Stimulated activated CD8-positive, alpha-beta memory T cell treated with anti-CD3 and anti-CD28 coated beads, Interleukin-12 subunit alpha, Interleukin-12 subunit beta, amount 100 ng/mL, for 24 hours (primary cell): Measurements from ENCODE around the gene RNF4.
"Not testable (repeated sequence)": the region's sequence is repeated elsewhere in the genome, so short reads cannot be mapped to it uniquely, and the experiment has no call there.

Source experiments
- DNase-seq: peaks from one replicate; pipeline ENCODE4 v3.0.0-alpha.2; 2020; ENCODE audit errors: extremely low read depth

Gene RNF4

DNA sequence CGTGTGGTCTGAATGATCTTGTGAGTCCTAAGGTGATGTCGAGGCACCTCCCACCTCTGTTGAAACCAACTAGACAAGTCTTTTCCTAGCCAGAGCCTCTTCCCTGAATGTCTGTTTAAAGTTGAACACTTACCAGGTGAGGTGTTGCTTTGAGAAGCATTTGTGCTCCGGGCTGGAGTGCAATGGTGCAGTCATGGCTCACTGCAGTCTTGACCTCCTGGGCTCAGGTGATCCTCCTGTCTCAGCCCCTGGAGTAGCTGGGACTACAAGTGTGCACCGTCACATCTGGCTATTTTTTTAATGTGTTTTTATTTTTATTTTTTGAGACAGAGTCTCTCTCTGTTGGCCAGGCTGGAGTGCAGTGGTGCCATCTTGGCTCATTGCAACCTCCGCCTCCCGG, 18.1 kb downstream of the RNF4 start:
- no peak for DNase-seq

DNA sequence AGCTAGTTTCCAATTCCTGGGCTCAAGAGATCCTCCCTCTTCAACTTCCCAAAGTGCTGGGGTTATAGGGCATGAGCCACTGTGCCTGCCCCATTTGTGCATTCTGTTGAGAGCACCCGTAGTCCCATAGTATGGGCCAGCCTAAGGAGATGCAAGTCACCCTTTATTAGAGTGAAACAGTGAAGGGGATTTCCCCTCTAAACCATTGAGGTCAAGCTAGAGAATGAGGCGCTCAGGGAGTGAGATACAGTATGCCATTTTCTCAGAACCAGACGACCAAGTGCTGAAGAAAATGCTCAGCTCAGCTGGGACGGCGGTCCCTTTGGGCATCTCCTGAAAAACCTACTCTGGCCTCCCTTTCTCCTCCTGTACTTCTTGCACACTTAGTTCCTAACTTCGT, 18.7 kb downstream of the RNF4 start:
- no peak for DNase-seq

DNA sequence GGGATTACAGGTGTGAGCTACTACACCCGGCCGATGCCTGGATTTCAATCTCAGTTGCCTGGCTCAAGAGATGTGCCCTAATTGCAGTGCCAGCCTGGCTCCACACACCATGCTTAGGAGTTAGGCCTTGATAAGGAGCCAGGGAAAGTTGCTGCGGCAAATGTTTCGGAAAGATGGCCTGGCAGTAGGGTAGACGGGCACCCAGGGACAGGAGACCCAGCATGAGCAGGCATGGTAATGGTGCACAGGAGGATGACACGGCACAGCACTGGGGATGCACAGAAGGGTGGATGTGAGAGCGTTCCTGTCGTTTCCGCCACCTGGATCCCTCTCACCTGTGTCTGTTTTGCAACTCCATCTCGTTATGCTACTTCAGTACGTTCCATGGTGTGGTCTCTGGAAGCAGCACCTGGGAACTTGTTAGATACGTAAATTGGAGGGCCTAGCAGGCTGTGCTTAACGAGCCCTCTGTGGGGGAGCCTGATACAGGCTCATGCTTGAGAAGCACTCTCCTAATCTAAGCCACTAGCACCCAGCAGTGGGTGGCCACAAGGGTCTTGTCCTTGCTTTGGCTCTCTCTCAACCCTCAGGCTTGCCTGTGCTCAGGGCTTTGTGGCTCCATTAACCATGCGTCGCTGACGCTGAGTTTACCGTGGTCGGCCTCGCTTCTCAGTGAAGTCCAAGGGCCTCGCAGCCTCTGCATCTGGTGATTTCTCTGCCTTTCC, 20.3 kb downstream of the RNF4 start:
- no peak for DNase-seq

DNA sequence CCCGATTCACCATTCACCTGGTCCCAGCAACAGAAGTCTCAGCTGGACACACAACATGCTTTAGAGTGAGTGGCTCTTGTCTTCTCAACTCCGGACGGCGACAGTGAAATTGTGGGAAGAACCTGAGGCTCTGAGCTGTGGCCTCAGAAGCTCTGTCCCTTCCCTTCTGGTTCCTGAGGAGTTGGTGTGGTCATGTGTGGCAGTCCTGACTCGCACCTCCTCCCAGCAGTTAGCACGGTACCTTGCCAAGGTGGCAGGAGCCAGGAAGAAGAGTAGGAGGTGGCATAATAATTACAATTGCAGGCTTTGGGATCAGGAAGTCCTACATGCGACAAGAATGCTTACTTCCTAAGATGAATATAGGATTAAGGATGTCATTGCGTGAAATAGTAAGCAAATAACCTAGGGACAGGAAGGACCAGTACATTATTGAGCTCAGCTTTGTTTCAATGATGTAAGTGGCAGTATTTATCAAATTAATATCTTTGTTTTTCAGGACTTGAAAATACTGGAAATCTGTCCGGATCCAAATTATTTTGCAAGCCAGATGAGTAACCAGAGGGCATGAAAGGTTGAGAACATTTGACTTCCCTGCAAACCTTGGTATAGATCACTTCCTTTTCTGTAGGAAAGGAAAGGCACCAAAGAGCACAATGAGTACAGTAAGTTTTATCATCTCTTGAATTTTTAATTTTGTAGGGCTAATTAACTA, 21.1 kb downstream of the RNF4 start:
- DNase-seq = no peak

DNA sequence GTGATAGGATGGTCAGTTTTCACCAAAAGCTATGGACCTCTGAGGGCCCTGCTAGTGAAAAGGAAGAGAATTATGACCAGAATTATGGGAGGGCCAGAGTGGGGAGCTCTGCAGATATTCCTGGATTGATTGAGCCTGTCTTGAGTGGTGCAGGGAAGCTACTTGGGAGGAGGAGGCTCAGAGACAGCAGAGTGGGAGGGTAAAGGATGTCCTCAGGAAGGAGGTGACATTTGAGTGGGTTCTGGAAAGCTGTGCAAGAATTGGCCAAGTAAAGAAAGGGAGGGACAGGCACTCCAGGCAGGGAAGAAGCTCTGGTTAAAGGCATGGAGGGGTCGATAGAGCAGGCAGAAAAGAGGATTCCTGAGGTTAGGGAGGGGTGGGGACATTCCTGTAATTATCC, 24.1 kb downstream of the RNF4 start:
- DNase-seq = no peak

DNA sequence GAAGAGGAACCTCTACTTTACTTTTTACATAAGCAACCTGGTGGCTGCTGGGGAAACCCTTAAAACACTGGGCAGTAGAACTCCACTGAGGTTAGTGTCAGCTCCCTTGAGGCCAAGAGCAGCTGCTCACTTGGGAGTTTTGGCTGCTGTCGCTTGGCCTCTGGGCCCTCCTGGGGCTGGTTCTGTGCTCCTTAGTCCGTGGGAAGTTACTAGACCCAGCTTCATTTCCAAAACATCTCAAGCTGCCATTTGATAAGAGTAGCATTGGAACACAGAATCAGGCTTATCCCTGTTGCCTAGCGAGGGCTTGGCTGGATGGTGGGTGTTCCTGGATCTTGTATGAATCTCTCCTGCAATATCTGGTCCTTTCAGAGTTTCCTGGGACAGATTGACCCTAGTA, 26.1 kb downstream of the RNF4 start:
- DNase-seq = no peak

DNA sequence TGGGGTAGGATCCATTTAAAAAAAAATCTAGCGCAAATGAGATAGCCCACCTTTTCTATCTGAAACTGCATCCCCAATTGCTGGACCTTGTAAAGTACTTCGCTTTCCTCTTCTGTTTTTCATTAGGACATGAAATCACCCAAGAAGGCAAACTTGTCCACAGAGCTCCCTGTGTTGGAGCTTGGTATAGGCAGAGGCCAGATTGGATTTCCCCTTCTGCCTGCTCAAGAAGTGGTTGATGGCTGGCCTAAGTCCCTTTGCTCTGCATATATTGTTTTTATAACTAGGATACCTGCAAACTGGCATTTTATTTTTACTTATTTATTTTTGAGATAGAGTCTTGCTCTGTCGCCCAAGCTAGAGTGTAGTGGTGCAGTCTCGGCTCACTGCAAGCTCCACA, 28.4 kb downstream of the RNF4 start:
- no peak for DNase-seq

DNA sequence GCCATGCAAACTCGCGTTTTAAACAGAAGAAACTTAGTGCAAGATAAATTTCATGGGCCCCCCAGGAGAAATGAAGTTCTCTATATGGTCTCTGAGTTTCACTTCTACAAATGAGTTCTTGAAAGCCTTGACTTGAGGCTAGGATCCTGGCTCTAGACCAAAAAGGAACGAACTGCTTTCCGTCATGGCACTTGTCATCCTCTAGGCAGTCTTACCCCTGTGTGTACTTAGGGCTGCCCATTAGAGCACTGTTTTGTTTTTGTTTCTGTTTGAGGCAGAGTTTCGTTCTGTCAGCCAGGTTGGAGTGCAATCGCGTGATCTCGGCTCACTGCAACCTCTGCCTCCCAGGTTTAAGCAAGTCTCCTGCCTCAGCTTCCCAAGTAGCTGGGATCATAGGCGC, 29.0 kb downstream of the RNF4 start:
- no peak for DNase-seq

DNA sequence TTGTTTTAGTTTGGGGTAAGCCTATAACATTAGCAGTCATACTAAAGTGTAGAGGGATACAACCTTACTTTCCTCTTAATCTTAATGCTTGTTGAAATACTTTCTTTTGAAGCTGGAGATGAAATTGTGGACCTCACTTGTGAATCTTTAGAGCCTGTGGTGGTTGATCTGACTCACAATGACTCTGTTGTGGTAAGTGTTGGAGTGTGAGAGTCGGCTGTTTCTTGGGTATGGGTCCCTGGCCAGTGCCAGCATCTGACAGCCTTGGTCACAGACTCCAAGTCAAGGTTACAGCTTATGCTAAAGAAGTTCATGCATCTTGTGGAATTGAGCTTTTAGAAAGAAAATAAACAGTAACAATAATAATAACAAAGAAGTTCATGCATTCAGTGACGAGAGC, 31.6 kb downstream of the RNF4 start:
- no peak for DNase-seq

DNA sequence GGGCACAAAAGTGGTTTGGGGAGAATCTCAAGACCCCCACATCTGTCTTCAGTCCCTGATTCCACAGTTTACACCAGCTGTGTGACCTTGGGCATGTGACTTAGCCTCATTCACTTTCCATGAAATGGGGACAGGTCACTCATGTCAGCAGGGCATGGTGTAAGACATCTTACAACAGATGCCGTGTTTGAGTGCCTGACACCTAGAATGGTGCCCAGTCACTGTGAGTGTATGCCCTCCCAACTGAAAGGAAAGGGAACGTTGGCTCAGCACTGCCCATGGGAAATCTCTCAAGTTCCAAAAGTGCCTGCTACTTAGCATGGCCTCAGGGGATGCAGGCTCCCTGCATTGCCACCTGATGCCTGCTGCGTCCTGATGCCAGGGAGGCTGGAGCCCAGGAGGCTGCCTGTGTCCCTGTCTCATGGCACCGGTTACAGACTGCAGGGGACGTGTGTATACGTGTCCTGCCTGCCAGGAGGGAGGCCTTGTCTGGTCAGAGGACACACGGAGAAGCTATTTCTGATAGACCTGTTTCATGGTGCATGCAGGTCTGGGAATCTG, 32.2 kb downstream of the RNF4 start:
- DNase-seq = no peak

DNA sequence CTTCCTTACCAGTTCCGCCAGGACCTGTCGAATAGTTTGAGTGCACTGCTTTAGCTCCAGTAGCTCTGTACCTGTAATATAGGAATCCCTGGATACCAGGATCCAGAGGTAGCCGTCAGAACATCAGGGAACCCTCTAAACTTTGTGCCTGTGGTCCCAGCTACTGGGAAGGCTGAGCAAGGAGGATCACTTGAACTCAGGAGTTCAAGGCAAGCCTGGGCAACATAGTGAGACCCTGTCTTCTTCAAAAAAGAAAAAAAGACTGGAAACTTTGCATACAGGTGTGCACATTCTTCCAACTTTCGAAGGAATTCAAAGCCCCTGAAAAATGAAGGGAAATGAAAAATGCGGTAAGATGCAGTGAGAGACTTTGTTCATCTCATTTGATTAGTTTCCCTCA, 34.9 kb downstream of the RNF4 start:
- no peak for DNase-seq

DNA sequence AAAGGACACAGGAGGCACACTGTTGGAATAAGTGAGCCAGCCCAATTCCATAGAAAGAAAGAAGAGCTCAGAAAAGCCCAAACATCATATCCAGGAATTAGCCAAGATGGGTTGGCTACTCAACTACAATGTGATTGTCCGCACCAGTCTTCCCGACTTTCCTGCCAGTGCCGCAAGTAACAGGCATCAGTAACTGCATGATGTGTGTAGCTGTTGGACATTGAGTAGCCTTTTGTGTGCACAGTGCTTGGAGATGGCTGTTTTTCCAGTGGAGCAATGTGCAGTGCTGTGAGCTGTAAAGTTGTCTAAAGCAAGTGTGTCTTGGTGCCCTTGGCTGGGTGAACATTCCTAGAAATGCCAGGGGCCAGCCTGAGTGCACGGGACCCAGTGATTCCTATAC, 38.4 kb downstream of the RNF4 start:
- no peak for DNase-seq

DNA sequence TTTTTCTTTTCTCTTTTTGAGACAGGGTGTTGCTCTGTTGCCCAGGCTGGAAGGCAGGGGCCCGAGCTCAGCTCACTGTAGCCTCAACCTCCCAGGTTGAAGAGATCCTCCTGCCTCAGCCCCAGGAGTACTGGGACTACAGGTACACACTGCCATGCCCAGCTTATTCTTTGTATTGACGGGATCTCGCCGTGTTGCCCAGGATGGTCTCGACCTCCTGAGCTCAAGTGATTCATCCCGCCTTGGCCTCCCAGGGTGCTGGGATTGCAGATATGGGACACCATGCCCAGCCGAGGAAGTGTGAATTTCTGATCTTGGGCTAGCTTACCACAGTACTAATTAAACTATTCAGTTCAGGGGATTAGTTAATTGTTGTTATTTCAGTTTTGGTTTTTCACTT, 38.9 kb downstream of the RNF4 start:
- no peak for DNase-seq

DNA sequence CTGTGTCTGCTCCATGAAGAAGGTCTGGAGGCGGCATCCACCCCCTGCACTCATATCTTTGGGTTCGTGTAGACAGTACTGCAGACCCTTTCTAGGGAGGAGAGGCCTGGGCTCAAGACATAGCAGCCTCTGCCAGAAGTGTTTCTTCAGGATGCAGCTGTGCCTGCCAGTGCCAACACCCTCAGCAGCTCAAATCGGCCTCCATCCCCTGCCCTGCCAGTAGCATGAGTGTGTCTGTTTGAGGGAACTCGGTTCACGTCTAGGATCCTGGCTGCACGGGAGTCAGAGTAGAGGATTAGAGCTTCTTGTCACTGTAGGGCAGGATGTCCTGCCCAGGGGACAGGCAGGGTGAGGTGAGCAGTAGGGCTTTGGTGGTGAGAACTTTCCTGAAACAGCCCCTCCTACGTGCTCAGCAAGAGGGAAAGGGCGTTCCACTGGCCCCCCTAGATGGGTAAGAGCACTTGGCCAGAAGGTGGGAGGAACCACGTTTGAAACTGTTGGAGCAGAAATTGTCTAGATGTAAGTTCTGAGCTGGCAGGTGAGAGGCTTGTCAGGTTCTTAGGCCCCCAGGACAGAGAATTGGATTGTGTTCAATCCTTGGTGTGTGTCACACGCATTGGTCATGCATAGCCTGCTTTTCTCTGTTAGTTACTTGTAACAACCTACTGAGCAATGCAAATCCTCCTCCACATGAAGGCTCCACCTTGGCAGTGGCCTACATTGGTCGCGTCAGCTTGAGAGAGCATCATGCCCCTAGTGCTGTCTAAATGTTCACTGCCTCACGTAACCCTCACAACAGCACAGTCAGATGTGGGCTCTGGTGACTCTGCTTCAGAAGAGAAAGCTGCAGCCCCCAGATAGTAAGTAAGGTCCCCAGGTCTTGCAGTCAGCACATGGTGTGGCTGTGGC, 41.7 kb downstream of the RNF4 start:
- no peak for DNase-seq

DNA sequence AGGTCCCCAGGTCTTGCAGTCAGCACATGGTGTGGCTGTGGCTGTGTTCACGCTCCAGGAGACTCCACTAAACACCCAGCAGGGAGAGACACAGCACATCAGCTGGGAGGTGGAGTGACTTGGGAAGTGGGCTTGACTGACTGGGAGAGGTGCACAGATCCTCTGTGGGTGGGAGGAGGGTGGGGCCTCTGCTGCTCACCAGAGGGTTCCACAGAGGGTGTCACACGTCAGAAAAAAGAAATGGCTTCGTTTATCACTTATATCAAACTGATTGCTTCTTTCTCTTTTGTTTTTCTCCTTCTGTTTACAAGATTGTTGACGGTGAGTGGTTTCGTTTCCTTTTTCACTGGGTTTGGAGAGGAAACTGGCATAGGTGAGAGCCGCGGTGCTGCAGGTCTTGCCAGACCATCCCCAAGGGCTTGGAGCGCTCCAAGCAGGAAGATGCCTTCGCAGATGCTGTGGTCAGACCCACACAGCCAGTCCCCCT, 42.8 kb downstream of the RNF4 start:
- DNase-seq = no peak

DNA sequence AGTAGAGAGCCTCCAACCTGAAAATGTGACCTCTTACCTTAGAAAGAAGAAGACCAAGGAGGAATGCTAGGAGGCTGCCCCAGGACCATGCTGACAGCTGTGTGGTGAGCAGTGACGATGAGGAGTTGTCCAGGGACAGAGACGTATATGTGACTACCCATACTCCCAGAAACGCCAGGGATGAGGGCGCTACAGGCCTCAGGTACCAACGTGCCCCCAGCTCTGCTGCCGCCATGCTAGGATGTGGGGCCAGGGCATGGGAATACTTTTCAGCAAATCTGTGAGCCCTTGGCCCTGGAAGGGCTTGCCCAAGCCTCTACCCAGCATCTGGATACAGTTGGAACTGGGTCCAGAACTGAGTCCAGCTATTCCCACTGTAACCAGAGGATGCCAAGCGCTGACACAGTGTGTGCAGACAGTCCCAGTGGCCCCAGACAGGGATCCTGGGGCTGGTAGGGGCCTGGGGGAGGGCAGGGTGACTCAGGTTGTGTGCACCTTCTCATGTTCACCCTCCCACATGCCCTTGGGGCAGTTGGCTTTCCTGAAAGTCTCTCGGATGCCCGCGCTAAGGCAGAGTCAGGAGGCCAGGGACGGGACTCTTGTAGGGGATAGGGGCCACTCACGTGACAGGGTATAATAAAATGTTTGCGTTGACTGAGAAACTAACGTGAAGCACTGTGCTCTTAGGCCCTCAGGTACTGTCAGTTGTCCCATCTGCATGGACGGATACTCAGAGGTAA, 43.7 kb downstream of the RNF4 start:
- DNase-seq = no peak

DNA sequence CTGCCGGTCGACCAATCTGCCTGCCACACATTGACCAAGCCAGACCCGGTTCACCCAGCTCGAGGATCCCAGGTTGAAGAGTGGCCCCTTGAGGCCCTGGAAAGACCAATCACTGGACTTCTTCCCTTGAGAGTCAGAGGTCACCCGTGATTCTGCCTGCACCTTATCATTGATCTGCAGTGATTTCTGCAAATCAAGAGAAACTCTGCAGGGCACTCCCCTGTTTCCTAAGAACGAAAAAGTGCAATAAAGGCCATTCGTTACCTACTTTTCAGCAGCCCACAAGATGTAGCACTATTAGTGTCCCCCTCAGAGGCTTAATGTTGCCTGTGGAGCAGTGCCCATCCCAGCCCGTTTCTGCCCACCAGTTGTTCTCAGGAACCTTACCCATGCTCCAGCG, 45.3 kb downstream of the RNF4 start:
- DNase-seq = not testable (repeated sequence)

DNA sequence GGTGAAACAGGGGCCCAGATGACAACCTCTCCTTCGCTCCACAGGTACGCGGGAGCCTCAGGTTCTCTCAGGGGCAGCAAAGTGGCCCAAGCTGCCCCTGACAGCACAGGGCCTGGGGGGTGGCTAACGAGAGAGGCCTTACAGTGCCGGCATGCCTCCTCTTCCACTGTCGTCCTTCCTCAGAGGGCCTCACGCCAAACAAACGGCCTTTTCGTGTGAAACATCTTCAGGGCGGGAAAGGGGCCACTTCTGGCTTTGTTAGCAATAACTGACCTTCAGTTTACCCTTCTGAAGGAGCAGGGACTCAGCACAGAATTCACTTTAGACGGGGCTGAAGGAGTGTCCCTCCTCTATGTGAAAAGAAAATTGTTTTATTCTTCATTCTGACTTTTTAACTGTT, 46.0 kb downstream of the RNF4 start:
- DNase-seq = not testable (repeated sequence)

DNA sequence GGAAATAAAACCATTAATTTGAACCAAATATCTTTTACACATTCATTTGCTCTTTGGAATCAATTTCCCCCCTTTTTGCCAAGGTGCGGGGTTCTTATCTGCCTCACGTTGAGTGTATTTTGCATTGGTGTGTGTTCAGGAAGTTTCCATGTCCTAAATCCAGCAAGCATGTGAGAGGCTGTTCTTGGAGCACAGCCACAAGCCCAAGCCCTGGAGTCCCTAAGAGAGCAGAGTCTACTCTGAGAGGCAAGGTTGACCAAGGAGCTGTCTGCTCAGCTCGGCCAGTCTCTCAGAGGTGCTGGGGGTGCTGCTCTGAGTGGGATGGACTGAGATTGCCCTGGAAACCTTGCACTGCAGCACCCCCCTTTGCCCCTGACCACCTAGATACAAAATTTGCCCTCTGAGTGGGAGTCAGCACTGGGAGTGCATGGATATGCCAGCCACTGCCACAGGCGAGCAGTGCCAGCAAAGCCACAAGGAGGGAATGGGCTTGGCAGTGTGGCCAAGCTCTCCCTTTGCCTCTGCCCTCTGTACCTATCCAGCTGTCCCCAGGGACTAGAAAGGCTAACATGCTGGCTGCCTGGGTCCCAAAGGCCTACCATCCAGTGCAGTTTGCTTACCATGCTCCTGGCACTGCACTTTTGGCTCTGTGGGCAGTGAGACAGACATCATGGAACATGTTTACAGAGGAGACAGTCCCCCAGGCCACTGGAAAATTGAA, 47.1 kb downstream of the RNF4 start:
- DNase-seq = no peak

DNA sequence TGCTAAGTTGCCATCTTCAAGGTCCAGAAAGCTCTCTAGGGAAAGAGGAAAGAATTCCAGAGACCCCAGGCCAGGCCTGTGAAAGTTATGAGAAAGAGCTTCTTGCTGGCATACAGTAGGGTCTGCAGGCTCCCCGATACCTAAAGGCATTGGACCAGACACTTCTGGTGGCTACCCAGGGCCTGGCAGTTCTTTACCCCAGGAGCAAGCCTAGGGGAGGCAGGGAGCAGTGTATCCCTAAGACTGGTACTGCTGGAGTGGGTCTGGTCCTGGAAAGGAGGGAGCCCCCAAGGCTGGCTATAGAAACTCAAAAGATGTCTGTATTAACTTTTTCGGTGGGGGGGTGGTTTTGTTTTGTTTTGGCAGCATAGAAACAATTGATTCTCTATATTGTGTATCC, 47.7 kb downstream of the RNF4 start:
- DNase-seq = no peak

DNA sequence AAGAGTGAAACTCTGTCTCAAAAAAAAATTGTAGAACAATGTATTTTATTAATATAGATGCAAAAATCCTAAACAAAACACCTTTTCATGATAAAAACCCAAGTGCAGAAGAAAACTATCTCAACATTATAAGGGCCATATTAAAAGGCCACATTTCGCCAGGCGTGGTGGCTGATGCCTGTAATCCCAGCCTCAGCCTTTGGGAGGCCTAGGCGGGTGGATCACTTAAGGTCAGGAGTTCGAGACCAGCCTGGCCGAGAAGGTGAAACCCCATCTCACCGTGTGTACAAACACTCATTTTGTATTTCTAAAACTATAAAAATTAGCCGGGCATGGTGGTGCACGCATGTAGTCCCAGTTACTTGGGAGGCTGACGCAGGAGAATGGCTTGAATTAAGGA, 57.7 kb downstream of the RNF4 start:
- no peak for DNase-seq
